Keratinocyte (primary cell): ENCODE results near the gene CACNB2. TPM values are rescaled to one million over a fixed set of nuclear protein-coding genes. Genes with fewer than 3 reads are reported as not detected.
"Not testable (repeated sequence)": the region's sequence is repeated elsewhere in the genome, so short reads cannot be mapped to it uniquely, and the experiment has no call there.

Experiments
- DNase-seq: peaks from one replicate; pipeline ENCODE4 v3.0.0-alpha.2; 2011; ENCODE audit warnings: low read depth, missing footprints, low spot score
- FAIRE-seq: peaks from 2 replicates; lab custom pipeline; 2011; peaks lifted over from hg19 to GRCh38; lab: Jason Lieb, UNC
- H2AFZ ChIP-seq: 2 replicates; pipeline ENCODE4 v1.6.0; 2012; ENCODE audit warnings: low read length, control low read depth, inconsistent platforms; ENCODE audit not compliant: control insufficient read depth
- H3K27ac ChIP-seq: 2 replicates; pipeline ENCODE4 v1.5.1; 2011; ENCODE audit warnings: low read length; ENCODE audit not compliant: control insufficient read depth, insufficient read depth
- H3K27me3 ChIP-seq: 3 replicates; pipeline ENCODE4 v1.6.0; 2011; ENCODE audit warnings: low read length; ENCODE audit not compliant: control insufficient read depth, insufficient read depth; ENCODE audit errors: extremely low read depth
- H3K36me3 ChIP-seq, 2 experiments: 2 replicates in 1 of 2; 3 replicates in 1 of 2; pipeline ENCODE4 v1.5.1; 2011; ENCODE audit warnings: low read length in 2 of 2, mild to moderate bottlenecking in 1 of 2; ENCODE audit not compliant: control insufficient read depth in 2 of 2, insufficient read depth in 2 of 2; ENCODE audit errors: extremely low read depth in 1 of 2
- H3K4me1 ChIP-seq: 3 replicates; pipeline ENCODE4 v1.5.1; 2011; ENCODE audit warnings: low read length; ENCODE audit not compliant: control insufficient read depth, insufficient read depth; ENCODE audit errors: extremely low read depth
- H3K4me2 ChIP-seq: 3 replicates; pipeline ENCODE4 v1.6.0; 2011; ENCODE audit warnings: low read depth, low read length; ENCODE audit not compliant: control insufficient read depth, insufficient read depth; ENCODE audit errors: extremely low read depth
- H3K4me3 ChIP-seq, 3 experiments: fragments of 200-600 bp in 1 of 3; sonication (generic) in 1 of 3; 2 replicates in 2 of 3; 3 replicates in 1 of 3; pipeline ENCODE4 v1.5.1; 2011 to 2016; ENCODE audit warnings: low read length in 3 of 3, mild to moderate bottlenecking in 3 of 3, control low read depth in 2 of 3, inconsistent platforms in 1 of 3, low read depth in 1 of 3, mixed read lengths in 1 of 3, mixed run types in 1 of 3, moderate library complexity in 1 of 3; ENCODE audit not compliant: control insufficient read depth in 2 of 3, insufficient read depth in 2 of 3; ENCODE audit errors: extremely low read depth in 1 of 3
- H3K79me2 ChIP-seq: 2 replicates; pipeline ENCODE4 v1.6.0; 2012; ENCODE audit warnings: low read length; ENCODE audit not compliant: control insufficient read depth, insufficient read depth
- H3K9ac ChIP-seq: 3 replicates; pipeline ENCODE4 v1.6.0; 2011; ENCODE audit warnings: low read length; ENCODE audit not compliant: control insufficient read depth, insufficient read depth; ENCODE audit errors: extremely low read depth
- H3K9me1 ChIP-seq: 3 replicates; pipeline ENCODE4 v1.6.0; 2011; ENCODE audit warnings: low read length; ENCODE audit not compliant: control insufficient read depth, insufficient read depth; ENCODE audit errors: extremely low read depth
- H3K9me3 ChIP-seq: 2 replicates; pipeline ENCODE4 v1.5.1; 2012; ENCODE audit warnings: low read depth, low read length; ENCODE audit not compliant: control insufficient read depth
- H4K20me1 ChIP-seq: 3 replicates; pipeline ENCODE4 v1.6.0; 2011; ENCODE audit warnings: low read length; ENCODE audit not compliant: control insufficient read depth, insufficient read depth; ENCODE audit errors: extremely low read depth
- CTCF ChIP-seq, 3 experiments: IDR thresholded peaks in 1 of 3; conservative IDR thresholded peaks in 1 of 3; optimal IDR thresholded peaks in 1 of 3; 2 replicates in 2 of 3; 3 replicates in 1 of 3; pipeline versions ENCODE3 to v1.5.1; 2011; ENCODE audit warnings: low read length in 3 of 3, mild to moderate bottlenecking in 3 of 3, moderate library complexity in 2 of 3, control low read depth in 1 of 3, inconsistent platforms in 1 of 3; ENCODE audit not compliant: insufficient read depth in 2 of 3; ENCODE audit errors: extremely low read depth in 1 of 3
- EZH2 ChIP-seq: IDR thresholded peaks from one replicate; pipeline ENCODE4 v1.6.1; 2012; ENCODE audit warnings: inconsistent platforms, mild to moderate bottlenecking, low read length, moderate library complexity
- dilution Hi-C: fragments of 300-500 bp; cut with MboI; formaldehyde crosslinking; loops from one replicate; pipeline ENCODE4 v1.7.0; 2020; ENCODE audit warnings: low sequenced_read_pairs; ENCODE audit not compliant: extremely low pct_ligation_motif_present
- polyA plus RNA-seq, 5 experiments: library from polyadenylated mRNA; depleted of rRNA in 3 of 5; stranded (reverse) in 3 of 5; stranded (forward) in 1 of 5; unstranded in 1 of 5; fragments of >200 nt; gene quantifications; 1 replicate in 1 of 5; 2 replicates in 3 of 5; 3 replicates in 1 of 5; pipeline versions ENCODE4 v1.2.1 to v1.2.3, GENCODE V29; 2011 to 2012; ENCODE audit warnings: missing spikeins in 2 of 5, low read depth in 1 of 5, low replicate concordance in 1 of 5

CACNB2 gene
- polyA plus RNA-seq, 1 donor (not counting 4 experiments of a cell fraction or from before 2014, with no cell fraction given) = 0.03 TPM

GRCh38 chr10:18178854-18179483 lies 38.7 kb downstream of the CACNB2 start:
- TF ChIP-seq EZH2 (no peak), CTCF (optimal IDR thresholded peaks at IDR 0.05 in 1 of 3, IDR thresholded peaks at IDR 0.05 in 1 of 3, conservative IDR thresholded peaks at IDR 0.05 in 1 of 3; ENCODE audit: extremely low read depth in 1 of 3, insufficient read depth in 2 of 3, low read length in 3 of 3) (no peak)
- no peak for DNase-seq

DNA sequence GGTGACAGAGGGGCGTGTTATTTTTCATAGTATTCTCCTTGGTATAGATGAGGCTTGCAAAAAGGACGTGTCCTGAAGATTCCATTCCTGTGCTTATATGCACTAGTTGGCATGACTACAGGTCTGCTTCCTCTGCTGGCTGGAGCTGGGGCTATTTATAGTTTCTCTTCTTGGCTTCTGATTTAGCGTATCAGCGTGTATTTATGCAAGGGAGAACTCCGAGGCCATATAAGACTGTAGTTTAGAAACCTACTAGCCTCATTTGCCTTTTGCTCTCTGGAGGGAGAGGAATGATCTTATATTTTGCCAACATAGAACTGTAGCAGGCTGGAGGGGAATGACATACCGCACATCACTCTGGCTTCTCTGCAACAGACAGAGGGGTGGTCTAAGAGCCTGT lies 39.7 kb downstream of the CACNB2 start:
- H4K20me1 ChIP-seq = no peaks in the 10 kb centered on the region
- H3K36me3 ChIP-seq = no peaks in the 10 kb centered on the region
- no peak overlapping the region for H3K4me2 ChIP-seq
- H3K4me1 ChIP-seq = peaks cover 2% of the 10 kb centered on the region
- no peaks in the 10 kb centered on the region for H3K9me3 ChIP-seq
- H3K79me2 ChIP-seq = no peaks in the 10 kb centered on the region
- FAIRE-seq = no peak
- H3K27ac ChIP-seq = no peak overlapping the region
- no peak overlapping the region for H3K4me3 ChIP-seq
- no peak overlapping the region for H3K9ac ChIP-seq
- no peak for TF ChIP-seq CTCF (optimal IDR thresholded peaks at IDR 0.05 in 1 of 3, IDR thresholded peaks at IDR 0.05 in 1 of 3, conservative IDR thresholded peaks at IDR 0.05 in 1 of 3; ENCODE audit: extremely low read depth in 1 of 3, insufficient read depth in 2 of 3, low read length in 3 of 3)
- TF ChIP-seq EZH2 = no peak
- H3K9me1 ChIP-seq = no peaks in the 10 kb centered on the region
- peaks cover 3% of the 10 kb centered on the region for H3K27me3 ChIP-seq
- DNase-seq = no peak
- no peak overlapping the region for H2AFZ ChIP-seq
- dilution Hi-C loops = no loop called here

More at GRCh38 chr10:18178854-18179483, 38.7 kb downstream of the CACNB2 start:
- no peaks in the 10 kb centered on the region for H3K9me1 ChIP-seq
- H3K27ac ChIP-seq = no peak overlapping the region
- FAIRE-seq = no peak
- H3K27me3 ChIP-seq = peaks cover 3% of the 10 kb centered on the region
- H3K4me2 ChIP-seq = no peak overlapping the region
- H4K20me1 ChIP-seq = no peaks in the 10 kb centered on the region
- H2AFZ ChIP-seq = no peak overlapping the region
- no peaks in the 10 kb centered on the region for H3K9me3 ChIP-seq
- H3K36me3 ChIP-seq = no peaks in the 10 kb centered on the region
- peaks cover 2% of the 10 kb centered on the region for H3K4me1 ChIP-seq
- no peak overlapping the region for H3K4me3 ChIP-seq
- H3K79me2 ChIP-seq = no peaks in the 10 kb centered on the region
- H3K9ac ChIP-seq = no peak overlapping the region
- dilution Hi-C loops = no loop called here

DNA sequence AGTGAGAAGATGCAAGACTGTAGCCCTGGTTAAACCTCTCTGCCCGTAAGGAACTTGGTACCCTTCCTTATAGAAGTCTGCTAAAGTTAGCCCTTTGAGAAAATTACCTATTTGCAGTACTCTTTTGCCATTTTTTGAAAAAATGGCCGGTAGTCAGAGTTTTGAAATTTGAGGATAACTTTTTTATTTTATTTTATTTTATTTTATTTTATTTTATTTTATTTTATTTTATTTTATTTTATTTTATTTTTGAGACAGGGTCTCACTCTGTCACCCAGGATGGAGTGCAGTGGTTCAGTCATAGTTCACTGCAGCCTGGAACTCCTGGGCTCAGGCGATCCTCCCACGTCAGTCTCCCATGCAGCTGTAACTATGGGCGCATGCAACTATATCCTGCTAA lies 41.2 kb downstream of the CACNB2 start:
- H3K9me1 ChIP-seq, H3K4me2 ChIP-seq, H3K36me3 ChIP-seq, H3K4me1 ChIP-seq, H3K27me3 ChIP-seq, H3K9ac ChIP-seq, H3K27ac ChIP-seq, FAIRE-seq, H3K4me3 ChIP-seq, H4K20me1 ChIP-seq, H3K79me2 ChIP-seq, H3K9me3 ChIP-seq, H2AFZ ChIP-seq, DNase-seq, dilution Hi-C loops: not testable (repeated sequence)
